ENCODE results near the gene LCNL1. TPM values are rescaled to one million over a fixed set of nuclear protein-coding genes. Genes with fewer than 3 reads are reported as not detected.
A peak's percentile ranks its signal among the peaks of the same experiment; 100 is the strongest.
"Not testable (repeated sequence)": the region's sequence is repeated elsewhere in the genome, so short reads cannot be mapped to it uniquely, and the experiment has no call there.

Gene LCNL1
- total and polyA plus RNA-seq, 5 donors from 2014 or later = not detected

DNA sequence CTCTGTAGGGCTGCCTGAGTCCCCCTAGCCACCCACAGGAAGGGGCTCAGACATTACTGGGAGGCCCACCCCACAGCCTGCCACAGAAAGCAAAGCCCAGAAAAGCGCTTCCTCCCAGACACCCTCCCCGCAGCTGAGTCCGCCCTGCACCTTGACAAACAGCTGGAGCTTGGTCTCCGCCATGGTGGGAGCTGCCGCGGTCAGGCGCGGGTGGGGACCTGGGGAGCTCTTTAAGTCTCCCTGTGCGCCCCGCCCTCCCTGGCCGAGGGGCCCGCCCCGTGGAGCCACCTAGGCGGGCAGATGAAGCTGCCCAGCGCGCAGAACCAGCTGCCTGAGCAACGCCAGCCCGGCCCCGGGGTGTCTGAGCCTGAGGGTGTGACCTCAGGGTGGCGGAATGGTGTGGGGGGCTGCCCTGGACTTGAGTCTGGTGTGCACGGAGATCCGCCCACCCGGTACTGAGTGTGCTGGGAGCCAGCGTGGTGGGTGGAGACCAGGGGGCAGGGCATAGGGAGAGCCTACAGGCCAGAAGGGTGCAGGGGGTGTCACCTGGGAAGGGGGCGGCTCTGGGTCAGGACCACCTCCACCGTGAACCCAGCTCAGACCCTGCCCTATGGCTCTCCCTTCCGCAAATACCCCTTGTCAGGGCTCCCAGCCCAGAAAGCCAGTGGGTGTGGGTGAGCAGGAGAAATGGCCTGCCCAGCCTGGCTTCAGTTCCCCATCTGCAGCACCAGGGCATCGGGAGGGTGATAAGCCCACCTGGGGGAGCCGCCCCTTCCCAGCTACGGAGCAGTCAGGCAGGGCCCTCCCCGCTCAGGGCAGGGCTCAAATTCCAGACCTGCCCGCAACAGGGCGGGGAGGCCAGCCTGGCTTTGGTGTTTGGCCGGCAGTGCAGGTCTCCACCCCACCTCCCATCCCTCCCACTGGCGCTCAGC, 13.8 kb downstream of the LCNL1 start, which contains the start of gene CLIC3:
Gene CLIC3, minus strand, starts transcription at position 208 of the 932 bp plus-strand sequence. Its CDS starts 25 bp downstream, at position 183.
- Mint-ChIP-seq H3K27ac (peak within 1 kb of the TSS in 1 of 3 donors; percentile 38), H3K4me1 (peaks cover 0 to 38% (median 16%) of the 10 kb centered on the region in 4 donors), H3K36me3 (no peaks in the 10 kb centered on the region), H3K27me3 (peaks cover 14% of the 10 kb centered on the region), H3K4me3 (peak within 1 kb of the TSS; percentile 38 to 51 (median 48)), H3K9me3 (no peaks in the 10 kb centered on the region)
- peak in 2 of 3 donors; percentile 17 to 75 for DNase-seq
- Histone ChIP-seq H3K4me3 (ENCODE audit: low read depth, low read length) (no peak within 1 kb of the TSS), H3K9me3 (ENCODE audit: control insufficient read depth in 2 of 2, low read length in 2 of 2) (no peaks in the 10 kb centered on the region), H3K27ac (ENCODE audit: insufficient read depth, low read length, poor library complexity, severe bottlenecking) (peak within 1 kb of the TSS; percentile 5), H3K4me1 (ENCODE audit: control insufficient read depth, insufficient read depth, low read length, poor library complexity, severe bottlenecking) (peaks cover 63% of the 10 kb centered on the region), H3K36me3 (ENCODE audit: control insufficient read depth, insufficient read depth, low read length) (no peaks in the 10 kb centered on the region), H3K27me3 (ENCODE audit: control insufficient read depth, insufficient read depth, low read length) (no peaks in the 10 kb centered on the region)
- ATAC-seq (ENCODE audit: low read depth in 2 of 2) = peak in 1 of 2 donors; percentile 13

DNA sequence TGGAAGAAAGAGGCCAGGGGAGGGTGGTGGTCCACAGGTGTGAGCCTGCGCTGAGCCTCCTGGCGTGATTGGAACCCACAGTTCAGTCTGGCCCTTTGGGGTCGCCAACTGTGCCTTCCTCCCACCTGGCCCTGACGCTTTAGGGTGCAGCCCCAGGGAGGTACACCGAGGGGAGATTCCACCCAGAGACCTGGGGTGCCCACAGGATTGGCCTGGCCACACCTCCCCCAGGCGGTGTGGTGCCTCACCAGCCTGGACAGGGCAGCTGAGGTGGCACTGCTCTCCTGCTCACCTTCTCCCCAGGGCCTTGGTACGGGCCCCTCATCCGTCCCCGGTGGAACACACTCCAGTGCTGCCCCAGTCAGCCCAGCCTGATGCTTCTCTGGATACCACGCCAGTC, 14.6 kb downstream of the LCNL1 start:
- DNase-seq (no peak), ATAC-seq (ENCODE audit: low read depth in 2 of 2) (no peak)
- Mint-ChIP-seq H3K4me3 (peak overlapping the region in 3 of 4 donors; percentile 62 to 85 (median 77)), H3K27ac (peak overlapping the region in 1 of 3 donors; percentile 36), H3K9me3 (no peaks in the 10 kb centered on the region), H3K27me3 (peaks cover 14% of the 10 kb centered on the region), H3K36me3 (no peaks in the 10 kb centered on the region), H3K4me1 (peaks cover 0 to 37% (median 16%) of the 10 kb centered on the region in 4 donors)
- H3K36me3 ChIP-seq (ENCODE audit: control insufficient read depth, insufficient read depth, low read length) = no peaks in the 10 kb centered on the region
- no peaks in the 10 kb centered on the region for H3K27me3 ChIP-seq (ENCODE audit: control insufficient read depth, insufficient read depth, low read length)
- no peak overlapping the region for H3K27ac ChIP-seq (ENCODE audit: insufficient read depth, low read length, poor library complexity, severe bottlenecking)
- no peaks in the 10 kb centered on the region for H3K9me3 ChIP-seq (ENCODE audit: control insufficient read depth in 2 of 2, low read length in 2 of 2)
- peaks cover 61% of the 10 kb centered on the region for H3K4me1 ChIP-seq (ENCODE audit: control insufficient read depth, insufficient read depth, low read length, poor library complexity, severe bottlenecking)
- no peak overlapping the region for H3K4me3 ChIP-seq (ENCODE audit: low read depth, low read length)

DNA sequence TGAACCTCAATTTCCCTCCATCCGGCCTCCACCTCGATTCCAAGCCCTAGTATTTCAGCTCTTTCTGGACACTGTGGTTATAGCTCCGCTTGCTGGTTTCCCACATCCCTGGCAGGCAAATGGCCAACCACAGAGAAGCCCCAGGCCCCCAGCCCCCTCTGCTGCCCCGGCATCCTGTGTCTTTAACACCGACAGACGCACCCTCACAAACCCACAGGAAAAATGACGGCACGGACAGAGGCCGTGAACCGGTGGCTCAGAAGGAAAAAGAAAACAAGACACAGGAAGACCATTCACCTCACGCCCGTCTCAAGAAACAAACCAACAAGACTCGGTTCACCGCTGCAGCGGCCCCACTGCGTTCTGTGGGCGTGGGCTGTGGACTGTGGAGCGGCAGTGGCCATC, 15.0 kb downstream of the LCNL1 start:
- H3K4me1 ChIP-seq (ENCODE audit: control insufficient read depth, insufficient read depth, low read length, poor library complexity, severe bottlenecking) = peaks cover 57% of the 10 kb centered on the region
- Mint-ChIP-seq H3K9me3 (no peaks in the 10 kb centered on the region), H3K27ac (peak overlapping the region; percentile 12 to 69 (median 36)), H3K27me3 (peaks cover 14% of the 10 kb centered on the region), H3K36me3 (no peaks in the 10 kb centered on the region), H3K4me3 (peak overlapping the region; percentile 43 to 85 (median 70)), H3K4me1 (peaks cover 0 to 34% (median 16%) of the 10 kb centered on the region in 4 donors)
- ATAC-seq (ENCODE audit: low read depth in 2 of 2) (peak in 1 of 2 donors; percentile 10), DNase-seq (peak in 1 of 3 donors; percentile 53)
- H3K36me3 ChIP-seq (ENCODE audit: control insufficient read depth, insufficient read depth, low read length) = no peaks in the 10 kb centered on the region
- no peak overlapping the region for H3K27ac ChIP-seq (ENCODE audit: insufficient read depth, low read length, poor library complexity, severe bottlenecking)
- H3K9me3 ChIP-seq (ENCODE audit: control insufficient read depth in 2 of 2, low read length in 2 of 2) = no peaks in the 10 kb centered on the region
- no peaks in the 10 kb centered on the region for H3K27me3 ChIP-seq (ENCODE audit: control insufficient read depth, insufficient read depth, low read length)
- H3K4me3 ChIP-seq (ENCODE audit: low read depth, low read length) = no peak overlapping the region

DNA sequence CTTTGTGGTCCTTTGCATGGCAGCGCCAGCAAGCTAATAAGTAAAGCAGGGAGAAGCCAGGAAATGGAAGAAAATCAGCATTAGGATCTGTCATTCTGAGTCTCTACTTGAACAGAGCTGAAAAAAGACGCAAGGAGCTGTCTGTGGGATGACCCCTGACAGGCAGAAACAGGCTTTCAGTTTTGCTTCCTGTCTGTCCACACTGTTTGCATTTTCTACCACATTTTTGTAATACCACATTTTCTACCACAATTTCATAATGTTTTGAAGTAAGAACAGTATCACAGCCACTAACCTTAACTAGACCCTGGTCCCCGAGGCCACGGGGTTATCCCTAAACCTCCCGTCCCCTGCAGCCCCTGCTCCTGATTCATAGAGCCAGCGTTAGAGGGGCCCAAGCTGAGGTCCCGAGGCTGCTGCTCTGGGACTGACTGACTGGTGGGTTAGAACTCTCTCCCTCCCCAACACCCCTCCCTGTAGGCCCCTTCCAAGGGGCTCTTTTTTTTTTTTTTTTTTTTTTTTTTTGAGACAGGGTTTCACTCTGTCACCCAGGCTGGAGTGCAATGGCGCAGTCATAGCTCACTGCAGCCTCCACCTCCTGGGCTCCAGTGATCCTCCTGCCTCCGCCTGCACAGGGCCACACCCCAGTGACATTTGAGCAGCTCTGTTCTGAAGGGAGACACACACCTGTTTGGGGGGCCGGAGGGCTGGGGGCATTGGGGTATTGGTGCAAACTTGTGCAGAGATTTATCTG, 17.6 kb downstream of the LCNL1 start:
- Histone ChIP-seq H3K27me3 (ENCODE audit: control insufficient read depth, insufficient read depth, low read length) (no peaks in the 10 kb centered on the region), H3K36me3 (ENCODE audit: control insufficient read depth, insufficient read depth, low read length) (no peaks in the 10 kb centered on the region), H3K9me3 (ENCODE audit: control insufficient read depth in 2 of 2, low read length in 2 of 2) (no peaks in the 10 kb centered on the region), H3K4me3 (ENCODE audit: low read depth, low read length) (peak overlapping the region; percentile 35), H3K27ac (ENCODE audit: insufficient read depth, low read length, poor library complexity, severe bottlenecking) (no peak overlapping the region), H3K4me1 (ENCODE audit: control insufficient read depth, insufficient read depth, low read length, poor library complexity, severe bottlenecking) (peaks cover 38% of the 10 kb centered on the region)
- peak overlapping the region in 2 of 3 donors; percentile 54 to 86 for H3K27ac Mint-ChIP-seq
- peaks cover 0 to 28% (median 13%) of the 10 kb centered on the region in 4 donors for H3K4me1 Mint-ChIP-seq
- peaks cover 14% of the 10 kb centered on the region for H3K27me3 Mint-ChIP-seq
- H3K9me3 Mint-ChIP-seq = no peaks in the 10 kb centered on the region
- H3K36me3 Mint-ChIP-seq = no peaks in the 10 kb centered on the region
- DNase-seq = peak in 1 of 3 donors; percentile 73
- H3K4me3 Mint-ChIP-seq = peak overlapping the region in 3 of 4 donors; percentile 13 to 43 (median 40)
- peak; percentile 27 to 44 for ATAC-seq (ENCODE audit: low read depth in 2 of 2)

DNA sequence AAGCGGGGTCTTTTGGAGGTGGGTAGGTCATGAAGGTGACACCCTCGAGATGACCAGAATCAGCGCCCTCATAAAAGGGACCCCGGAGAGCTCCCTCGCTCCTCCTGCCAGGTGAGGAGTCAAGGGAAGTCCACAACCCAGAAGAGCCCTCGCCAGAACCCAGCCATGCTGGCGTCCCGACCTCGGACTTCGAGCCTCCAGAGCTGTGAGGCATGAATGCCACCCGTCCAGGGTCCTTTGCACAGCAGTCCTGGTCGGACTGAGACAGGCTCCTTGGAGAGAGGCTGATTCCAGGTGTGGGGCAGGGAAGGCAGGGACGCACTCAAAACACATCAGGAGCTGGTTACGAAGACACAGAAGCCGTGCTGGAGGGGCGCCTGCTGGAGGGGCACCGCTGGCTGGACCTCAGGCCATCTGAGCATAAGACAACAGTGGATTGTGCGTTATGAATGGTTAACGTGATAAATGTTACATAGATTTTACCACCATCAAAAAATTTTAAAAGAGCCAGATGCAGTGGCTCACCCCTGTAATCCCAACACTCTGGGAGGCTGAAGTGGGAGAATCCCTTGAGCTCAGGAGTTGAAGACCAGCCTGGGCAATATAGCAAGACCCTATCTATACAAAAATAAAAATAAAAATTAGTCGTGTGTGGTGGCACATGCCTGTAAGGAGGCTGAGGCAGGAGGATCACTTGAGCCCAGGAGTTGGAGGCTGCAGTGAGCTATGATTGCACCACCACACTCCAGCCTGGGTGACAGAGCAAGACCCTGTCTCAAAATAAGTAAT, 19.3 kb downstream of the LCNL1 start:
- Mint-ChIP-seq H3K36me3 (no peaks in the 10 kb centered on the region), H3K9me3 (no peaks in the 10 kb centered on the region), H3K4me3 (no peak overlapping the region), H3K4me1 (peaks cover 0 to 18% (median 11%) of the 10 kb centered on the region in 4 donors), H3K27ac (no peak overlapping the region), H3K27me3 (peaks cover 14% of the 10 kb centered on the region)
- Histone ChIP-seq H3K9me3 (ENCODE audit: control insufficient read depth in 2 of 2, low read length in 2 of 2) (no peaks in the 10 kb centered on the region), H3K27me3 (ENCODE audit: control insufficient read depth, insufficient read depth, low read length) (no peaks in the 10 kb centered on the region), H3K27ac (ENCODE audit: insufficient read depth, low read length, poor library complexity, severe bottlenecking) (no peak overlapping the region), H3K4me3 (ENCODE audit: low read depth, low read length) (no peak overlapping the region), H3K36me3 (ENCODE audit: control insufficient read depth, insufficient read depth, low read length) (no peaks in the 10 kb centered on the region), H3K4me1 (ENCODE audit: control insufficient read depth, insufficient read depth, low read length, poor library complexity, severe bottlenecking) (peaks cover 22% of the 10 kb centered on the region)
- DNase-seq (no peak), ATAC-seq (ENCODE audit: low read depth in 2 of 2) (no peak)

DNA sequence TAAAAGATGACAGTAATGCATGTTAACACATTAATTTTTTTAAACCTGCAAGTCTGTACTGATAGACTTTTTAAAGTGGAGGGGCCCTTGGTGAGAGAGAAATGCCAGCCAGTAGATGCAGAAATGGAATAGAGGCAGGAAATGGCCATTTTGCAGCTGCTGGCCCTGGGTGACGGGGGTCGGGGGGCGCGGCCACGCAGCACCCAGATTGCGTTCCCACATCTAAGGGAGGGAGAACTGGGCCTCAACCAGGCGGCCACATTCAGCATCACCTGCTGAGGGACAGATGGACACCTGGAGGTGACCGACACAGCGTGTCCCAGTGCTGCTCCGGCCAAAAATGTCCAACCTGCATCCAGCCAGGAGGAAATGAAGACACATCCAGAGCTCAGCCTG, 19.9 kb downstream of the LCNL1 start:
- DNase-seq (no peak), ATAC-seq (ENCODE audit: low read depth in 2 of 2) (no peak)
- H3K36me3 ChIP-seq (ENCODE audit: control insufficient read depth, insufficient read depth, low read length) = no peaks in the 10 kb centered on the region
- no peaks in the 10 kb centered on the region for H3K27me3 ChIP-seq (ENCODE audit: control insufficient read depth, insufficient read depth, low read length)
- Mint-ChIP-seq H3K27ac (no peak overlapping the region), H3K9me3 (no peaks in the 10 kb centered on the region), H3K36me3 (no peaks in the 10 kb centered on the region), H3K4me3 (no peak overlapping the region), H3K4me1 (peaks cover 0 to 16% (median 9%) of the 10 kb centered on the region in 4 donors), H3K27me3 (peaks cover 11% of the 10 kb centered on the region)
- no peak overlapping the region for H3K4me3 ChIP-seq (ENCODE audit: low read depth, low read length)
- H3K4me1 ChIP-seq (ENCODE audit: control insufficient read depth, insufficient read depth, low read length, poor library complexity, severe bottlenecking) = peaks cover 16% of the 10 kb centered on the region
- H3K27ac ChIP-seq (ENCODE audit: insufficient read depth, low read length, poor library complexity, severe bottlenecking) = no peak overlapping the region
- H3K9me3 ChIP-seq (ENCODE audit: control insufficient read depth in 2 of 2, low read length in 2 of 2) = no peaks in the 10 kb centered on the region

DNA sequence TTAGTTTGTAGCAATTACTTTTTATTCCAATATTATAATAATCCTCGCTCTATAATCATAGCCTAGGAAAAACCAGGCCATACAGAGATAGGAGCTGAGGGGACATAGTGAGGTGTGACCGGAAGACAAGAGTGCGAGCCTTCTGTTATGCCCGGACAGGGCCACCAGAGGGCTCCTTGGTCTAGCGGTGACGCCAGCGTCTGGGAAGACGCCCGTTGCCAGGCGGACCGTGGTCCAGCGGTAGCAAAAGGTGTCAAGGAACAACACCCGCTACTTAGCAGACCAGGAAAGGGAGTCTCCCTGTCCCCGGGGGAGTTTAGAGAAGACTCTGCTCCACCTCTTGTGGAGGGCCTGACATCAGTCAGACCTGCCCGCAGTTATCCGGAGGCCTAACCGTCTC, 21.5 kb downstream of the LCNL1 start:
- ATAC-seq (ENCODE audit: low read depth in 2 of 2); H3K4me1 Mint-ChIP-seq; H3K27ac Mint-ChIP-seq; H3K4me3 ChIP-seq (ENCODE audit: low read depth, low read length); H3K36me3 Mint-ChIP-seq; H3K9me3 Mint-ChIP-seq; H3K27me3 ChIP-seq (ENCODE audit: control insufficient read depth, insufficient read depth, low read length); H3K36me3 ChIP-seq (ENCODE audit: control insufficient read depth, insufficient read depth, low read length); H3K9me3 ChIP-seq (ENCODE audit: control insufficient read depth in 2 of 2, low read length in 2 of 2); DNase-seq; H3K27me3 Mint-ChIP-seq; H3K27ac ChIP-seq (ENCODE audit: insufficient read depth, low read length, poor library complexity, severe bottlenecking); H3K4me3 Mint-ChIP-seq: not testable (repeated sequence)
- peaks cover 11% of the 10 kb centered on the region for H3K4me1 ChIP-seq (ENCODE audit: control insufficient read depth, insufficient read depth, low read length, poor library complexity, severe bottlenecking)
